Keratinocyte (primary cell): Measurements from ENCODE around the gene PTPN14. TPM values are rescaled to one million over a fixed set of nuclear protein-coding genes. Genes with fewer than 3 reads are reported as not detected.
"Not testable (repeated sequence)": the region's sequence is repeated elsewhere in the genome, so short reads cannot be mapped to it uniquely, and the experiment has no call there.

Experiments
- DNase-seq: peaks from one replicate; pipeline ENCODE4 v3.0.0-alpha.2; 2011; ENCODE audit warnings: low read depth, missing footprints, low spot score
- FAIRE-seq: peaks from 2 replicates; lab custom pipeline; 2011; peaks lifted over from hg19 to GRCh38; lab: Jason Lieb, UNC
- H2AFZ ChIP-seq: 2 replicates; pipeline ENCODE4 v1.6.0; 2012; ENCODE audit warnings: low read length, control low read depth, inconsistent platforms; ENCODE audit not compliant: control insufficient read depth
- H3K27ac ChIP-seq: 2 replicates; pipeline ENCODE4 v1.5.1; 2011; ENCODE audit warnings: low read length; ENCODE audit not compliant: control insufficient read depth, insufficient read depth
- H3K27me3 ChIP-seq: 3 replicates; pipeline ENCODE4 v1.6.0; 2011; ENCODE audit warnings: low read length; ENCODE audit not compliant: control insufficient read depth, insufficient read depth; ENCODE audit errors: extremely low read depth
- H3K36me3 ChIP-seq, 2 experiments: 2 replicates in 1 of 2; 3 replicates in 1 of 2; pipeline ENCODE4 v1.5.1; 2011; ENCODE audit warnings: low read length in 2 of 2, mild to moderate bottlenecking in 1 of 2; ENCODE audit not compliant: control insufficient read depth in 2 of 2, insufficient read depth in 2 of 2; ENCODE audit errors: extremely low read depth in 1 of 2
- H3K4me1 ChIP-seq: 3 replicates; pipeline ENCODE4 v1.5.1; 2011; ENCODE audit warnings: low read length; ENCODE audit not compliant: control insufficient read depth, insufficient read depth; ENCODE audit errors: extremely low read depth
- H3K4me2 ChIP-seq: 3 replicates; pipeline ENCODE4 v1.6.0; 2011; ENCODE audit warnings: low read depth, low read length; ENCODE audit not compliant: control insufficient read depth, insufficient read depth; ENCODE audit errors: extremely low read depth
- H3K4me3 ChIP-seq, 3 experiments: fragments of 200-600 bp in 1 of 3; sonication (generic) in 1 of 3; 2 replicates in 2 of 3; 3 replicates in 1 of 3; pipeline ENCODE4 v1.5.1; 2011 to 2016; ENCODE audit warnings: low read length in 3 of 3, mild to moderate bottlenecking in 3 of 3, control low read depth in 2 of 3, inconsistent platforms in 1 of 3, low read depth in 1 of 3, mixed read lengths in 1 of 3, mixed run types in 1 of 3, moderate library complexity in 1 of 3; ENCODE audit not compliant: control insufficient read depth in 2 of 3, insufficient read depth in 2 of 3; ENCODE audit errors: extremely low read depth in 1 of 3
- H3K79me2 ChIP-seq: 2 replicates; pipeline ENCODE4 v1.6.0; 2012; ENCODE audit warnings: low read length; ENCODE audit not compliant: control insufficient read depth, insufficient read depth
- H3K9ac ChIP-seq: 3 replicates; pipeline ENCODE4 v1.6.0; 2011; ENCODE audit warnings: low read length; ENCODE audit not compliant: control insufficient read depth, insufficient read depth; ENCODE audit errors: extremely low read depth
- H3K9me1 ChIP-seq: 3 replicates; pipeline ENCODE4 v1.6.0; 2011; ENCODE audit warnings: low read length; ENCODE audit not compliant: control insufficient read depth, insufficient read depth; ENCODE audit errors: extremely low read depth
- H3K9me3 ChIP-seq: 2 replicates; pipeline ENCODE4 v1.5.1; 2012; ENCODE audit warnings: low read depth, low read length; ENCODE audit not compliant: control insufficient read depth
- H4K20me1 ChIP-seq: 3 replicates; pipeline ENCODE4 v1.6.0; 2011; ENCODE audit warnings: low read length; ENCODE audit not compliant: control insufficient read depth, insufficient read depth; ENCODE audit errors: extremely low read depth
- EZH2 ChIP-seq: IDR thresholded peaks from one replicate; pipeline ENCODE4 v1.6.1; 2012; ENCODE audit warnings: inconsistent platforms, mild to moderate bottlenecking, low read length, moderate library complexity
- dilution Hi-C: fragments of 300-500 bp; cut with MboI; formaldehyde crosslinking; loops from one replicate; pipeline ENCODE4 v1.7.0; 2020; ENCODE audit warnings: low sequenced_read_pairs; ENCODE audit not compliant: extremely low pct_ligation_motif_present
- polyA plus RNA-seq, 5 experiments: library from polyadenylated mRNA; depleted of rRNA in 3 of 5; stranded (reverse) in 3 of 5; stranded (forward) in 1 of 5; unstranded in 1 of 5; fragments of >200 nt; gene quantifications; 1 replicate in 1 of 5; 2 replicates in 3 of 5; 3 replicates in 1 of 5; pipeline versions ENCODE4 v1.2.1 to v1.2.3, GENCODE V29; 2011 to 2012; ENCODE audit warnings: missing spikeins in 2 of 5, low read depth in 1 of 5, low replicate concordance in 1 of 5
- TF ChIP-seq, protein P1 (sequence below), 3 experiments: IDR thresholded peaks in 1 of 3; conservative IDR thresholded peaks in 1 of 3; optimal IDR thresholded peaks in 1 of 3; 2 replicates in 2 of 3; 3 replicates in 1 of 3; pipeline versions ENCODE3 to v1.5.1; 2011; ENCODE audit warnings: low read length in 3 of 3, mild to moderate bottlenecking in 3 of 3, moderate library complexity in 2 of 3, control low read depth in 1 of 3, inconsistent platforms in 1 of 3; ENCODE audit not compliant: insufficient read depth in 2 of 3; ENCODE audit errors: extremely low read depth in 1 of 3

The PTPN14 gene
- polyA plus RNA-seq, 1 donor (not counting 4 experiments of a cell fraction or from before 2014, with no cell fraction given): 29.9 TPM

DNA sequence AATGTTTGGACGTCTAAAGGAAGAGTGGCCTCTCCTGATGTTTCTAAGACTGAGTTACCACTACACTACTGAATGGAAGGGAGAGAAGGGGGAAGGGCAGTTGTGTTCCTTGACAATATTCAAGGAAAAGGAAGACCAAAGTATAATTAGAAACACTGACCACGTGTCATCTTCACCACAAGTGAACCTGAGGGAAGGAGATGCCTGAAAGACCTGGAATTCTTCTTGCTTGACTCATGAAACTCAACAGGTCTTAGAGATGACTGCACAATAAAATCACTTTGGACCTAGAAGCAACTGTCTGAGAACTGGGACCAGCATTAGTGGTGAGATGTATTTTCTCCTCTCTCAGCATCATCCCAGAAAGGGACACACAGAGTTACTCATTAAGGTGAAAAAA lies 56.7 kb downstream of the PTPN14 start:
- TF ChIP-seq, protein P1, sequence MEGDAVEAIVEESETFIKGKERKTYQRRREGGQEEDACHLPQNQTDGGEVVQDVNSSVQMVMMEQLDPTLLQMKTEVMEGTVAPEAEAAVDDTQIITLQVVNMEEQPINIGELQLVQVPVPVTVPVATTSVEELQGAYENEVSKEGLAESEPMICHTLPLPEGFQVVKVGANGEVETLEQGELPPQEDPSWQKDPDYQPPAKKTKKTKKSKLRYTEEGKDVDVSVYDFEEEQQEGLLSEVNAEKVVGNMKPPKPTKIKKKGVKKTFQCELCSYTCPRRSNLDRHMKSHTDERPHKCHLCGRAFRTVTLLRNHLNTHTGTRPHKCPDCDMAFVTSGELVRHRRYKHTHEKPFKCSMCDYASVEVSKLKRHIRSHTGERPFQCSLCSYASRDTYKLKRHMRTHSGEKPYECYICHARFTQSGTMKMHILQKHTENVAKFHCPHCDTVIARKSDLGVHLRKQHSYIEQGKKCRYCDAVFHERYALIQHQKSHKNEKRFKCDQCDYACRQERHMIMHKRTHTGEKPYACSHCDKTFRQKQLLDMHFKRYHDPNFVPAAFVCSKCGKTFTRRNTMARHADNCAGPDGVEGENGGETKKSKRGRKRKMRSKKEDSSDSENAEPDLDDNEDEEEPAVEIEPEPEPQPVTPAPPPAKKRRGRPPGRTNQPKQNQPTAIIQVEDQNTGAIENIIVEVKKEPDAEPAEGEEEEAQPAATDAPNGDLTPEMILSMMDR (optimal IDR thresholded peaks at IDR 0.05 in 1 of 3, IDR thresholded peaks at IDR 0.05 in 1 of 3, conservative IDR thresholded peaks at IDR 0.05 in 1 of 3; ENCODE audit: extremely low read depth in 1 of 3, insufficient read depth in 2 of 3, low read length in 3 of 3): no peak
- TF ChIP-seq EZH2: no peak
- no peaks in the 10 kb centered on the region for H3K27me3 ChIP-seq
- peaks cover 95% of the 10 kb centered on the region for H3K79me2 ChIP-seq
- H3K36me3 ChIP-seq: peaks cover 3 to 10% of the 10 kb centered on the region in 2 experiments
- H3K9me3 ChIP-seq: no peaks in the 10 kb centered on the region
- H2AFZ ChIP-seq: no peak overlapping the region
- DNase-seq: peak; percentile 77
- dilution Hi-C loops: no loop called here
- H3K27ac ChIP-seq: peak overlapping the region; percentile 37
- peaks cover 13% of the 10 kb centered on the region for H4K20me1 ChIP-seq
- peaks cover 45% of the 10 kb centered on the region for H3K4me1 ChIP-seq
- H3K4me2 ChIP-seq: peak overlapping the region; percentile 41
- peak; percentile 94 for FAIRE-seq
- no peak overlapping the region for H3K9ac ChIP-seq
- H3K9me1 ChIP-seq: peaks cover 7% of the 10 kb centered on the region
- no peak overlapping the region for H3K4me3 ChIP-seq

DNA sequence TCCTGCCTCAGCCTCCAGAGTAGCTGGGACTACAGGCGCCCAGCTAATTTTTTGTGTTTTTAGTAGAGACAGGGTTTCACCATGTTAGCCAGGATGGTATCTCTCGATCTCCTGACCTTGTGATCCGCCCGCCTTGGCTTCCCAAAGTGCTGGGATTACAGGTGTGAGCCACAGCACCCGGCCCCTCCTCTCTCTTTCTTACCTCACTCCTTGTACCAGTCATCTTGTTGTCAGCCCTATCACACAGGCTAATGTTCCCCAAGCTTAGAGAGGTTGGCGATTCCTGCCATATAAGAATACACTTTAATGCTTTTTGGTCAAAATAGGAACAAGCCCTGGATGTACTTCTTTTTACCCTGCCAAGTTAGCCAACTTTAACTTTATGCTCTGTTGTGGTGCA lies 57.2 kb downstream of the PTPN14 start:
- Histone ChIP-seq H3K4me1 (peaks cover 45% of the 10 kb centered on the region), H3K79me2 (peaks cover 95% of the 10 kb centered on the region), H3K4me2 (peak overlapping the region; percentile 41), H4K20me1 (peaks cover 18% of the 10 kb centered on the region), H3K27ac (peak overlapping the region; percentile 37)
- H2AFZ ChIP-seq, DNase-seq, H3K9ac ChIP-seq, dilution Hi-C loops, H3K36me3 ChIP-seq, FAIRE-seq, H3K27me3 ChIP-seq, H3K4me3 ChIP-seq, H3K9me3 ChIP-seq, H3K9me1 ChIP-seq: not testable (repeated sequence)
